Smooth muscle cell (in vitro differentiated cells): Measurements from ENCODE around the gene EDARADD. TPM values are rescaled to one million over a fixed set of nuclear protein-coding genes. Genes with fewer than 3 reads are reported as not detected.

Source experiments
- DNase-seq: peaks from one replicate; lab custom pipeline; 2025; ENCODE audit not compliant: unreplicated experiment; lab: John Stamatoyannopoulos, UW
- H2AFZ ChIP-seq: fragments of 200-600 bp; sonication (generic); 2 replicates; pipeline ENCODE4 v1.6.0; 2016; ENCODE audit warnings: antibody characterized with exemption, low read depth, mild to moderate bottlenecking
- H3F3A ChIP-seq: fragments of 200-600 bp; sonication (generic); 2 replicates; pipeline ENCODE4 v1.6.0; 2017; ENCODE audit warnings: antibody characterized with exemption, low read depth
- H3K27ac ChIP-seq: fragments of 200-600 bp; sonication (generic); 2 replicates; pipeline ENCODE4 v1.5.1; 2016; ENCODE audit warnings: low read depth, mild to moderate bottlenecking
- H3K27me3 ChIP-seq: fragments of 200-600 bp; sonication (generic); 2 replicates; pipeline ENCODE4 v1.6.1; 2016; ENCODE audit warnings: low read depth, mild to moderate bottlenecking
- H3K36me3 ChIP-seq: fragments of 200-600 bp; sonication (generic); 2 replicates; pipeline ENCODE4 v1.5.1; 2016; ENCODE audit warnings: low read depth
- H3K4me1 ChIP-seq: fragments of 200-600 bp; sonication (generic); 2 replicates; pipeline ENCODE4 v1.5.1; 2016; ENCODE audit warnings: low read depth
- H3K4me2 ChIP-seq: fragments of 200-600 bp; sonication (generic); 2 replicates; pipeline ENCODE4 v1.6.0; 2016; ENCODE audit warnings: mild to moderate bottlenecking
- H3K4me3 ChIP-seq: fragments of 200-600 bp; sonication (generic); 2 replicates; pipeline ENCODE4 v1.5.1; 2016; ENCODE audit warnings: mild to moderate bottlenecking
- H3K79me2 ChIP-seq: fragments of 200-600 bp; sonication (generic); 2 replicates; pipeline ENCODE4 v1.6.0; 2016; ENCODE audit warnings: low read depth, mild to moderate bottlenecking
- H3K9ac ChIP-seq: fragments of 200-600 bp; sonication (generic); 2 replicates; pipeline ENCODE4 v1.6.0; 2016; ENCODE audit warnings: low read depth
- H3K9me3 ChIP-seq: fragments of 200-600 bp; sonication (generic); replicated peaks from 2 replicates; pipeline ENCODE4 v1.5.1; 2016; ENCODE audit warnings: low read depth
- H4K20me1 ChIP-seq: fragments of 200-600 bp; sonication (generic); 2 replicates; pipeline ENCODE4 v1.6.0; 2016; ENCODE audit warnings: low read depth
- WGBS: methylation state at CpG from one replicate; pipeline ENCODE4 v1.1.7; 2016; ENCODE audit warnings: low lambda C conversion rate; 5-methylcytosine and 5-hydroxymethylcytosine counted together
- polyA plus RNA-seq: library from polyadenylated mRNA; unstranded; fragments of >200 nt; fragmentation: Nextera tagmentation; extraction: Ambion mirVana; gene quantifications from 2 replicates; pipeline ENCODE4 v1.2.1, GENCODE V29; 2016
- total RNA-seq: library from RNA; depleted of rRNA; stranded (reverse); fragments of >200 nt; gene quantifications from 2 replicates; pipeline ENCODE4 v1.2.3, GENCODE V29; 2014
- TF ChIP-seq, protein P1 (sequence below): fragments of 200-600 bp; sonication (generic); IDR thresholded peaks from 2 replicates; pipeline ENCODE4 v1.5.1; 2017; ENCODE audit warnings: borderline replicate concordance, mild to moderate bottlenecking, antibody characterized with exemption; ENCODE audit not compliant: insufficient read depth, poor library complexity, severe bottlenecking

EDARADD gene
- total and polyA plus RNA-seq, 2 experiments from 2014 or later: 5.8 to 7.7 TPM

DNA sequence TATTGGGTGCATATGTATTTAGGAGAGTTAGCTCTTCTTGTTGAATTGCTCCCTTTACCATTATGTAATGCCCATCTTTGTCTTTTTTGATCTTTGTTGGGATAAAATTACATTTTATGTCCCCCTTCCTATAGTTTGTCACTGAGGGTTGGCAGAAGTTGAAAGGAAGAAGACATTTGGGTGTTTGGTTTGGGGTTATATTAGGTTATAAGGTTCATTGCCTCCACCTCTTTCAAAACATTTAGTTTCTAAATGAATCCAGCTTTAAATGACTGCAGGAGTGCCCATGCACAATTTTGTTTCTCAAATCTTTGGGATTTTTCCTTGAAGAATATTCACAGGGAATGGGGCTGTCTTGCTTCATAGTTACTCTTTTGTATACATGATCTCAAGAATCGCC, 115.1 kb downstream of the EDARADD start:
- TF ChIP-seq, protein P1, sequence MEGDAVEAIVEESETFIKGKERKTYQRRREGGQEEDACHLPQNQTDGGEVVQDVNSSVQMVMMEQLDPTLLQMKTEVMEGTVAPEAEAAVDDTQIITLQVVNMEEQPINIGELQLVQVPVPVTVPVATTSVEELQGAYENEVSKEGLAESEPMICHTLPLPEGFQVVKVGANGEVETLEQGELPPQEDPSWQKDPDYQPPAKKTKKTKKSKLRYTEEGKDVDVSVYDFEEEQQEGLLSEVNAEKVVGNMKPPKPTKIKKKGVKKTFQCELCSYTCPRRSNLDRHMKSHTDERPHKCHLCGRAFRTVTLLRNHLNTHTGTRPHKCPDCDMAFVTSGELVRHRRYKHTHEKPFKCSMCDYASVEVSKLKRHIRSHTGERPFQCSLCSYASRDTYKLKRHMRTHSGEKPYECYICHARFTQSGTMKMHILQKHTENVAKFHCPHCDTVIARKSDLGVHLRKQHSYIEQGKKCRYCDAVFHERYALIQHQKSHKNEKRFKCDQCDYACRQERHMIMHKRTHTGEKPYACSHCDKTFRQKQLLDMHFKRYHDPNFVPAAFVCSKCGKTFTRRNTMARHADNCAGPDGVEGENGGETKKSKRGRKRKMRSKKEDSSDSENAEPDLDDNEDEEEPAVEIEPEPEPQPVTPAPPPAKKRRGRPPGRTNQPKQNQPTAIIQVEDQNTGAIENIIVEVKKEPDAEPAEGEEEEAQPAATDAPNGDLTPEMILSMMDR: no peak
- Histone ChIP-seq H3F3A (no peaks in the 10 kb centered on the region), H3K9me3 (no peaks in the 10 kb centered on the region), H3K27me3 (no peaks in the 10 kb centered on the region), H3K79me2 (no peaks in the 10 kb centered on the region), H3K27ac (no peak overlapping the region), H4K20me1 (no peaks in the 10 kb centered on the region), H3K9ac (no peak overlapping the region), H3K36me3 (no peaks in the 10 kb centered on the region), H2AFZ (no peak overlapping the region), H3K4me3 (no peak overlapping the region), H3K4me1 (no peaks in the 10 kb centered on the region), H3K4me2 (no peak overlapping the region)
- 84% methylated on average over 1 of the region's 1 CpG for WGBS
- DNase-seq: no peak

DNA sequence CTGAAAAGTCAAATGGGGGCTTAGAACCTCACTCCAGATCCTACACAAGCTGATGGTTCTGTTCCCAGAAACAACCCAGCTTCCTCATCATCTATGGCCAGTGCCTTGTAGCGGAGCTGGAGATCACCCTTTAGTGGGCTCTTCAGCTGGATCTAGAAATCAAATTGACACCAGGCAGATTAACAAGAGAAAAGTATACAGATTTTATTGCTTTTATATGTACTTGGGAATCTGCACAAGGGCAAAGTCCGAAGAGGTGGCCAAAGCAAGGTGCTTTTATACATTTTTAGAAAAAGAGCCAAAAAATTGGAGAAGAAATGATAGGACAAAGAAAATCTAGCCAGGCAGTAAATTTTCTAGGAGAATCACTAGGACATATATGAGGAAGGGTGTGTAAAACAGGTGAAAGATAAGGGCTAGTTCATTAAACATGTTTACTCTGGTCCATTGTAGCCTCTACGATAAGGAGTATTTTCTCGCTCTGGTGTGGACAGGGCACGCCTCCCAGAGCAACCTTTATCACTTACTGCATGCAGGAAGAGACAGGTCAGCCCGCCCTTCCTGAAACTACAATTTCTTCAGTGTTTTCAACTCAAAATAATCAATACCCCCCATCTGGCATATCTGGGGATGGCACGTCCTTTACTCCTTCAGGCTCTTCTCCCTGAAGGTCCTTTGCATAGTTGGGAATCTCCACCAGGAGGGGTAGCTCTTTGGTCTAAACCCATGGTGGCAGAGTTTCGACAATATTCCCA, 115.7 kb downstream of the EDARADD start:
- H2AFZ ChIP-seq: no peak overlapping the region
- H3K27ac ChIP-seq: no peak overlapping the region
- H3K9me3 ChIP-seq: no peaks in the 10 kb centered on the region
- 95% methylated on average over 8 of the region's 8 CpGs for WGBS
- no peak overlapping the region for H3K4me3 ChIP-seq
- no peaks in the 10 kb centered on the region for H3K36me3 ChIP-seq
- no peaks in the 10 kb centered on the region for H3K4me1 ChIP-seq
- H4K20me1 ChIP-seq: no peaks in the 10 kb centered on the region
- H3F3A ChIP-seq: no peaks in the 10 kb centered on the region
- H3K9ac ChIP-seq: no peak overlapping the region
- TF ChIP-seq, protein P1: no peak
- H3K27me3 ChIP-seq: no peaks in the 10 kb centered on the region
- DNase-seq: no peak
- H3K4me2 ChIP-seq: no peak overlapping the region
- H3K79me2 ChIP-seq: no peaks in the 10 kb centered on the region

DNA sequence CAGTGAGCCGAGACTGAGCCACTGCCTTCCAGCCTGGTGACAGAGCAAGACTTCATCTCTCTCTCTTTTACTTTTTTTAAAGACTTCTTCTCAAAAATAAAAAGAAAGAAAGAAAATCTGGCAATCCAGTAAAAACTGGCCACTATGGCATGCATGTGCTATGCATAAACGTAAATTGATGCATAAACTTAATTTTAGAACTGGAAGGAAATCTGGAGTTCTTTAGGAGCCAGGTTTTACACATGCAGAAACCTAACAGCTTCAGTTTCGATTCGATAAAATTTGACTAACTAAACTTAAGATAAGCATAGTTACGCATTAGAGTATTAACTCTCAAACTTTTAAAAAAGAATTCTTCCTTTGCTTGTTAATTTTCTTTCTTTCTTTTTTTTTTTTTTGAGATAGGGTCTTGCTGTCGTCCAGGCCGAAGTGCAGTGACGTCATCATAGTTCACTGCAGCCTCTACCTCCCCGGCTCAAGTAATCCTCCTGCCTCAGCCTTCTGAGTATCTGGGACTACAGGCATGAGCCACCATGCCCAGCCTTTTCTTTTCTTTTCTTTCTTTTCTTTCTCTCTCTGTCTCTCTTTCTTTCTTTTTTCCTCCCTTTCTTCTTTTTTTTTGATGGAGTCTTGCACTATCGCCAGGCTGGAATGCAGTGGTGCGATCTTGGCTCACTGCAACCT, 117.8 kb downstream of the EDARADD start:
- Histone ChIP-seq H3K27me3 (no peaks in the 10 kb centered on the region), H3K9me3 (no peaks in the 10 kb centered on the region), H2AFZ (no peak overlapping the region), H3F3A (no peaks in the 10 kb centered on the region), H3K9ac (no peak overlapping the region), H3K4me2 (no peak overlapping the region), H3K4me1 (no peaks in the 10 kb centered on the region), H4K20me1 (no peaks in the 10 kb centered on the region), H3K4me3 (no peak overlapping the region), H3K79me2 (no peaks in the 10 kb centered on the region), H3K36me3 (no peaks in the 10 kb centered on the region), H3K27ac (no peak overlapping the region)
- DNase-seq: no peak
- TF ChIP-seq, protein P1: no peak
- 90% methylated on average over 9 of the region's 11 CpGs for WGBS
